ENCODE results near the gene MEMO1. TPM values are rescaled to one million over a fixed set of nuclear protein-coding genes. Genes with fewer than 3 reads are reported as not detected.
"Not testable (repeated sequence)": the region's sequence is repeated elsewhere in the genome, so short reads cannot be mapped to it uniquely, and the experiment has no call there.

The MEMO1 gene
- total and polyA plus RNA-seq, 8 donors, result 33.0 to 47.3 (median 38.1) TPM

DNA sequence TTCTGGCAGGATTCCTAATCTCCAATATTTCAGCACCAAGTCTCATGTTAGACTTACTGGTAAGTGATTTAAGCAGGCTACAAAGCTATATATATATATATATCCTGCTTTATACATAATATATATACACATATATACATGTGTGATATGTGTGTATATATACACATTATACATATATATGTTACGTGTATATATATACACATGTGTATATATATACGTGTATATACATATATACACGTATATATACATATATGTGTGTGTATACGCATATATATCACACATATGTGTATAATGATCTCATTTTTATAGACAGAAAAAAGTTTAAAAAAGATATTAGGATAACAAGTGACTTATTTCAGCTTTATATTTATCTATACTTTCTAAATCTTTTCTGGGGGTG lies 41.6 kb downstream of the MEMO1 start:
- intact Hi-C loops (cut with DNase I), result no loop called here
- Histone ChIP-seq H3K4me3 (no peak overlapping the region), H3K36me3 (peaks cover 0 to 4% of the 10 kb centered on the region in 2 donors), H3K27me3 (no peaks in the 10 kb centered on the region), H3K27ac (no peak overlapping the region), H3K9me3 (no peaks in the 10 kb centered on the region), H3K4me1 (peaks cover 0 to 2% of the 10 kb centered on the region in 2 donors)
- DNase-seq, result no peak
- TF ChIP-seq, protein P1, sequence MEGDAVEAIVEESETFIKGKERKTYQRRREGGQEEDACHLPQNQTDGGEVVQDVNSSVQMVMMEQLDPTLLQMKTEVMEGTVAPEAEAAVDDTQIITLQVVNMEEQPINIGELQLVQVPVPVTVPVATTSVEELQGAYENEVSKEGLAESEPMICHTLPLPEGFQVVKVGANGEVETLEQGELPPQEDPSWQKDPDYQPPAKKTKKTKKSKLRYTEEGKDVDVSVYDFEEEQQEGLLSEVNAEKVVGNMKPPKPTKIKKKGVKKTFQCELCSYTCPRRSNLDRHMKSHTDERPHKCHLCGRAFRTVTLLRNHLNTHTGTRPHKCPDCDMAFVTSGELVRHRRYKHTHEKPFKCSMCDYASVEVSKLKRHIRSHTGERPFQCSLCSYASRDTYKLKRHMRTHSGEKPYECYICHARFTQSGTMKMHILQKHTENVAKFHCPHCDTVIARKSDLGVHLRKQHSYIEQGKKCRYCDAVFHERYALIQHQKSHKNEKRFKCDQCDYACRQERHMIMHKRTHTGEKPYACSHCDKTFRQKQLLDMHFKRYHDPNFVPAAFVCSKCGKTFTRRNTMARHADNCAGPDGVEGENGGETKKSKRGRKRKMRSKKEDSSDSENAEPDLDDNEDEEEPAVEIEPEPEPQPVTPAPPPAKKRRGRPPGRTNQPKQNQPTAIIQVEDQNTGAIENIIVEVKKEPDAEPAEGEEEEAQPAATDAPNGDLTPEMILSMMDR (IDR thresholded peaks at IDR 0.05), result no peak
- no peak for ATAC-seq

DNA sequence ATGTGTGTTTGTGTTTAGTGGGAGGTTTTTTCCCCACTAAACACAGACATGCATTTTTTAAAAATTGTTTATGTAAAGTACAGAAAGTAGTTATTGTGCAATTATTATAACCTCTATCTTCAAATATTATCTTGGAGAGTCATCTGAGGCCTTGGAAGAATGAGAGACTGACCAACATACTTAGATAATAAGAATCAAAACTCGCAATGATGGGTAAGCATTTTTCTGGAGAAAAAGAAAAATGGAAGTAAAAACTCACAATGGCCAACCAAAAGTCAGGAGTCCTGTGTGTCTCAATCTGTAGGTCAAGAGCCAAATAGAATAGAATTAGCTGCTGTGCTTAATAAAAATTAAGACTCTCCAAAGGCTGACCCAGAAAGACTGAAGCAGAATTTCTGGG lies 43.0 kb downstream of the MEMO1 start:
- no peaks in the 10 kb centered on the region for H3K9me3 ChIP-seq
- ATAC-seq (no peak), DNase-seq (no peak)
- H3K27ac ChIP-seq, result no peak overlapping the region
- H3K4me1 ChIP-seq, result no peaks in the 10 kb centered on the region
- TF ChIP-seq, protein P1 (IDR thresholded peaks at IDR 0.05), result no peak
- H3K36me3 ChIP-seq, result peaks cover 0 to 5% of the 10 kb centered on the region in 2 donors
- H3K4me3 ChIP-seq, result no peak overlapping the region
- intact Hi-C loops (cut with DNase I), result no loop called here
- no peaks in the 10 kb centered on the region for H3K27me3 ChIP-seq

DNA sequence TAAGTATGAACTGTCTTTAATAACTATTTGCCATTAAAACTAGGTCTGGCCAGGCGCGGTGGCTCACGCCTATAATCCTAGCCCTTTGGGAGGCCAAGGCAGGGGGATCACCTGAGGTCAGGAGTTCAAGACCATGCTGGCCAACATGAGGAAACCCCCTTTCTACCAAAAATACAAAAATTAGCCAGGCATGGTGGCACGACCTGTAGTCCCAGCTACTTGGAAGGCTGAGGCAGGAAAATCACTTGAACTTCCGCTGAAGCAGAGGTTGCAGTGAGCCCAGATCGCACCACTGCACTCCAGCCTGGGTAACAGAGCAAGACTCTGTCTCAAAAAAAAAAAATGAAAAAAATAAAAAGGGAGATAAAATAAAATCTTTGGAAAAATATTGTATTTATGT lies 44.4 kb downstream of the MEMO1 start:
- H3K36me3 ChIP-seq; ATAC-seq; H3K4me3 ChIP-seq; H3K27me3 ChIP-seq; intact Hi-C loops (cut with DNase I); DNase-seq; H3K4me1 ChIP-seq; H3K9me3 ChIP-seq; H3K27ac ChIP-seq: not testable (repeated sequence)

DNA sequence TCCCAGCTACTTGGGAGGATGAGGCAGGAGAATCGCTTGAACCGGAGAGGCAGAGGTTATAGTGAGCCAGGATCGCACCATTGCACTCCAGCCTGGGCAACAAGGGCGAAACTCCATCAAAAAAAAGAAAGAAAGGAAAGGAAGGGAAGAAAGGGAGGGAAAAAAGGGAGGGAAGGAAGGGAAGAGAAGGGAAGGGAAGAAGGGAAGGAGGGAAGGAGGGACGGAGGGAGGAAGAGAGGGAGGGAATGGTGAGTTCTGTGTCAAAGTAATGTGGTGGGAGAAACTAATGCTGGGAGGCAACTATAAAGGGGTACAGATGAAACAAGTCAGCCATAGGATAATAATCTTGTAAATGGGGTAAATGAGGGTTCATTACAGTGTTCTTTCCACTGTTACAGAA lies 45.7 kb downstream of the MEMO1 start:
- Histone ChIP-seq H3K27me3 (no peaks in the 10 kb centered on the region), H3K4me1 (peaks cover 0 to 6% of the 10 kb centered on the region in 2 donors), H3K4me3 (no peak overlapping the region), H3K27ac (no peak overlapping the region), H3K36me3 (peaks cover 0 to 5% of the 10 kb centered on the region in 2 donors), H3K9me3 (no peaks in the 10 kb centered on the region)
- DNase-seq (no peak), ATAC-seq (no peak)
- TF ChIP-seq, protein P1 (IDR thresholded peaks at IDR 0.05), result no peak
- intact Hi-C loops (cut with DNase I), result no loop called here

DNA sequence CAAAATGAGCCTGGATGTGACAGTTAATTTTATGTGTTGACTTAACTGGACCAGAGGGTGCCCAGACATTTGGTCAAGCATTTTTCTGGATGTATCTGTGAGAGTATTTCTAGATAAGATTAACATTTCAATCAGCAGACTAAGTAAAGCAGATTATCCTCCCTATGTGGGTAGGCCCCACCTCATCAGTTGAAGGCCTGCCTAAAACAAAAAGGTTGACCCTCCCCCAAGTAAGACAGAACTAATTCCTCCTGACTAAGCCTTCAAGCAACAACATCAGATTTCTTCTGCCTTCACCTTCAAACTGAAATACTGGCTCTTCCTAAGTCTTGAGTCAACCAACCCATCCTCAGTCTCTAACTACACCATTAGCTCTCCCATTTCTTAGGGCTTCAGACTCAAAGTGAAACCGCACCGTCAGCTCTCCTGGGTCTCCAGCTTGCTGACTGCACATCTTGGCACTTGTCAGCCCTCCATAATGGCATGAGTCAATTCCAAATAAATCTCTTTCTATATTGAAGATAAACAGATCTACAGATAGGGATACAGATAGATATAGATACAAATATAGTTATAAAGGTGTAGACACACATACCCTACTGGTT lies 47.9 kb downstream of the MEMO1 start:
- H3K4me1 ChIP-seq, result peaks cover 0 to 16% of the 10 kb centered on the region in 2 donors
- TF ChIP-seq, protein P1 (IDR thresholded peaks at IDR 0.05), result no peak
- peaks cover 0 to 5% of the 10 kb centered on the region in 2 donors for H3K36me3 ChIP-seq
- H3K4me3 ChIP-seq, result no peak overlapping the region
- DNase-seq, result no peak
- intact Hi-C loops (cut with DNase I), result no loop called here
- ATAC-seq, result no peak
- no peaks in the 10 kb centered on the region for H3K9me3 ChIP-seq
- no peaks in the 10 kb centered on the region for H3K27me3 ChIP-seq
- no peak overlapping the region for H3K27ac ChIP-seq
